GM23338 (cell line): Measurements from ENCODE around the gene PSMA2. TPM values are rescaled to one million over a fixed set of nuclear protein-coding genes. Genes with fewer than 3 reads are reported as not detected.

Source experiments
- ATAC-seq: fragments of 200-7000 bp; cut with Tn5 transposase; 3 replicates; pipeline ENCODE4 v1.9.1; 2020
- DNase-seq: peaks from one replicate; pipeline ENCODE4 v3.0.0-alpha.2; 2015; ENCODE audit warnings: low spot score
- H2AFZ ChIP-seq: fragments of 200-600 bp; sonication (generic); 2 replicates; pipeline ENCODE4 v1.8.0; 2016; ENCODE audit warnings: antibody characterized with exemption, mild to moderate bottlenecking, moderate library complexity
- H3F3A ChIP-seq: fragments of 200-600 bp; sonication (generic); replicated peaks from 2 replicates; pipeline ENCODE4 v1.8.0; 2017; ENCODE audit warnings: antibody characterized with exemption, mixed run types, low read depth
- H3K27ac ChIP-seq: fragments of 200-600 bp; sonication (generic); 2 replicates; pipeline ENCODE4 v1.6.1; 2016; ENCODE audit warnings: low read depth
- H3K27me3 ChIP-seq: fragments of 200-600 bp; sonication (generic); 2 replicates; pipeline ENCODE4 v1.8.0; 2016; ENCODE audit warnings: mild to moderate bottlenecking, mixed run types, moderate library complexity; ENCODE audit not compliant: insufficient read depth
- H3K36me3 ChIP-seq: fragments of 200-600 bp; sonication (generic); 2 replicates; pipeline ENCODE4 v1.8.0; 2016; ENCODE audit warnings: mild to moderate bottlenecking; ENCODE audit not compliant: insufficient read depth
- H3K4me1 ChIP-seq: fragments of 200-600 bp; sonication (generic); 2 replicates; pipeline ENCODE4 v1.8.0; 2016; ENCODE audit warnings: mild to moderate bottlenecking, moderate library complexity; ENCODE audit not compliant: insufficient read depth
- H3K4me2 ChIP-seq: fragments of 200-600 bp; sonication (generic); 2 replicates; pipeline ENCODE4 v1.7.1; 2017; ENCODE audit warnings: mixed run types
- H3K4me3 ChIP-seq: fragments of 200-600 bp; sonication (generic); 2 replicates; pipeline ENCODE4 v1.6.1; 2016; ENCODE audit warnings: mixed run types
- H3K79me2 ChIP-seq: fragments of 200-600 bp; sonication (generic); replicated peaks from 2 replicates; pipeline ENCODE4 v1.8.0; 2017; ENCODE audit warnings: mild to moderate bottlenecking; ENCODE audit not compliant: insufficient read depth
- H3K9me2 ChIP-seq: fragments of 200-600 bp; sonication (generic); 2 replicates; pipeline ENCODE4 v1.8.0; 2017; ENCODE audit not compliant: insufficient read depth
- H4K20me1 ChIP-seq: fragments of 200-600 bp; sonication (generic); replicated peaks from 2 replicates; pipeline ENCODE4 v1.8.0; 2017; ENCODE audit warnings: mild to moderate bottlenecking; ENCODE audit not compliant: insufficient read depth
- H3K27ac Mint-ChIP-seq: 2 replicates; pipeline ENCODE4 v1.8.0; 2020; ENCODE audit warnings: inconsistent platforms, mild to moderate bottlenecking, moderate library complexity, mixed read lengths
- H3K27me3 Mint-ChIP-seq: 3 replicates; pipeline ENCODE4 v1.8.0; 2022; ENCODE audit warnings: low read depth, mild to moderate bottlenecking, moderate library complexity, mixed read lengths, inconsistent platforms; ENCODE audit not compliant: insufficient read depth, poor library complexity
- H3K36me3 Mint-ChIP-seq: 3 replicates; pipeline ENCODE4 v1.8.0; 2021; ENCODE audit warnings: low read depth, mild to moderate bottlenecking, inconsistent platforms, moderate library complexity, mixed read lengths
- H3K4me1 Mint-ChIP-seq: 3 replicates; pipeline ENCODE4 v1.8.0; 2020; ENCODE audit warnings: mild to moderate bottlenecking, inconsistent platforms, mixed read lengths
- H3K4me3 Mint-ChIP-seq: 3 replicates; pipeline ENCODE4 v1.8.0; 2021; ENCODE audit warnings: moderate library complexity, mild to moderate bottlenecking, inconsistent platforms, mixed read lengths
- H3K9me3 Mint-ChIP-seq: 3 replicates; pipeline ENCODE4 v1.8.0; 2020; ENCODE audit warnings: moderate library complexity, mild to moderate bottlenecking, inconsistent platforms, mixed read lengths
- CTCF ChIP-seq, 2 experiments: fragments of 200-600 bp in 1 of 2; sonication (generic) in 1 of 2; conservative IDR thresholded peaks; 2 replicates each; pipeline versions ENCODE4 v1.5.1 to v1.6.1; 2016 to 2017; ENCODE audit warnings: antibody characterized with exemption in 2 of 2, low read depth in 2 of 2, mild to moderate bottlenecking in 2 of 2, moderate library complexity in 1 of 2
- ETS1 ChIP-seq: IDR thresholded peaks from 2 replicates; pipeline ENCODE4 v1.6.1; 2016; ENCODE audit warnings: antibody characterized with exemption
- EZH2 ChIP-seq: fragments of 200-600 bp; sonication (generic); IDR thresholded peaks from one replicate; pipeline ENCODE4 v1.8.0; 2017; ENCODE audit warnings: antibody characterized with exemption, mild to moderate bottlenecking, low read depth; ENCODE audit not compliant: unreplicated experiment
- JUNB ChIP-seq: IDR thresholded peaks from one replicate; pipeline ENCODE4 v1.6.1; 2016; ENCODE audit warnings: antibody characterized with exemption; ENCODE audit not compliant: unreplicated experiment
- NANOG ChIP-seq: IDR thresholded peaks from 2 replicates; pipeline ENCODE4 v1.6.1; 2016; ENCODE audit warnings: antibody characterized with exemption, borderline replicate concordance
- POLR2AphosphoS5 ChIP-seq: IDR thresholded peaks from 2 replicates; pipeline ENCODE4 v1.6.1; 2016; ENCODE audit warnings: antibody characterized with exemption, low read depth
- STAT1 ChIP-seq: IDR thresholded peaks from one replicate; pipeline ENCODE4 v1.6.1; 2016; ENCODE audit warnings: antibody characterized with exemption; ENCODE audit not compliant: unreplicated experiment
- ZNF114 ChIP-seq: fragments of 250-450 bp; sonication (Bioruptor Pico); IDR thresholded peaks from 2 replicates; pipeline ENCODE4 v1.5.0; 2020; ENCODE audit warnings: mild to moderate bottlenecking, moderate library complexity
- ZNF331 ChIP-seq: fragments of 250-450 bp; sonication (Bioruptor Pico); IDR thresholded peaks from 2 replicates; pipeline ENCODE4 v1.5.0; 2020; ENCODE audit warnings: low read depth, mild to moderate bottlenecking, moderate library complexity
- polyA plus RNA-seq: library from polyadenylated mRNA; unstranded; fragments of >200 nt; fragmentation: Nextera tagmentation; extraction: Ambion mirVana; gene quantifications from 2 replicates; pipeline ENCODE4 v1.2.1, GENCODE V29; 2016
- total RNA-seq: library from RNA; depleted of rRNA; stranded (reverse); fragments of >200 nt; shearing (Covaris generic); gene quantifications from 2 replicates; pipeline ENCODE4 v1.2.3, GENCODE V29; 2014
- TF ChIP-seq, protein P1 (sequence below): fragments of 250-450 bp; sonication (Bioruptor Pico); IDR thresholded peaks from 2 replicates; pipeline ENCODE4 v1.5.0; 2020; ENCODE audit warnings: mild to moderate bottlenecking, moderate library complexity

PSMA2 gene
- total and polyA plus RNA-seq, 2 experiments from 2014 or later = 178 to 678 TPM

- ATAC-seq = no peak
- H3K36me3 ChIP-seq = peaks cover 4% of the 10 kb centered on the region; the same call in 1 of the 2 replicates
- H3K4me3 ChIP-seq = no peak overlapping the region
- no peaks in the 10 kb centered on the region for H3K27me3 ChIP-seq
- H3K4me1 ChIP-seq = peaks cover 11% of the 10 kb centered on the region; the same call in 1 of the 2 replicates
- no peak overlapping the region for H3K4me3 Mint-ChIP-seq
- H3K79me2 ChIP-seq = no peaks in the 10 kb centered on the region
- H3K9me3 Mint-ChIP-seq = peaks cover 40% of the 10 kb centered on the region
- H3K4me1 Mint-ChIP-seq = peaks cover 8% of the 10 kb centered on the region
- no peaks in the 10 kb centered on the region for H3K9me2 ChIP-seq
- no peaks in the 10 kb centered on the region for H4K20me1 ChIP-seq
- no peak overlapping the region for H3K27ac ChIP-seq
- no peak overlapping the region for H2AFZ ChIP-seq
- TF ChIP-seq EZH2 (no peak), CTCF (conservative IDR thresholded peaks at IDR 0.05; ENCODE audit: low read depth in 2 of 2) (no peak)
- no peaks in the 10 kb centered on the region for H3F3A ChIP-seq
- H3K36me3 Mint-ChIP-seq = peaks cover 20% of the 10 kb centered on the region; the same call in 2 of the 3 replicates
- DNase-seq = no peak
- H3K27ac Mint-ChIP-seq = no peak overlapping the region
- no peaks in the 10 kb centered on the region for H3K27me3 Mint-ChIP-seq
- H3K4me2 ChIP-seq = no peak overlapping the region
Observed at GRCh38 chr7:42959549-42959948, 27.6 kb upstream of the PSMA2 start.

DNA sequence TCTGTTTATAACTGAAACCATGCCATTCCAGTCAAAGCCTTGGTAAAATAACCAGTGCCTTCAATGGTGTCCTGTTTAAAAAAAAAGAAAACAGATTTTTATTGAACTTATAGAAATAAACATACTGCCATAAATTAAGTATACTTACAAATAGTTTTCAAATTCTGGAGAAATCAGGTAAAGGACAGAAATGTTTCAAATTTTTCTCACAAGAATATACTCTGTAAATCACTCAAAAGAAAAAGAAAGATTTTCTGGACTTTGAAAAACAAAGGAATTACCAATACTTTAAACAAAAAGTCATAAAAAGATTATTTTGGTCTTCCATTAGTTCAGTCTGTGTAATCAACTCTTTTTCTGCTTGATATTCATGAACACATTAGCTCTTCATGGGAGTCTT, 24.1 kb upstream of the PSMA2 start:
- no peaks in the 10 kb centered on the region for H3K27me3 ChIP-seq
- Mint-ChIP-seq H3K27ac (no peak overlapping the region), H3K9me3 (peaks cover 40% of the 10 kb centered on the region), H3K4me1 (no peaks in the 10 kb centered on the region), H3K27me3 (no peaks in the 10 kb centered on the region), H3K4me3 (no peak overlapping the region), H3K36me3 (peaks cover 20% of the 10 kb centered on the region; the same call in 2 of the 3 replicates)
- H3K4me3 ChIP-seq = no peak overlapping the region
- 0 out of 2 replicates have a peak, but pooled peaks cover 6% of the 10 kb centered on the region for H3K9me2 ChIP-seq
- H3K4me2 ChIP-seq = no peak overlapping the region
- no peaks in the 10 kb centered on the region for H3K4me1 ChIP-seq
- no peak overlapping the region for H3K27ac ChIP-seq
- no peaks in the 10 kb centered on the region for H3K79me2 ChIP-seq
- H3F3A ChIP-seq = no peaks in the 10 kb centered on the region
- H3K36me3 ChIP-seq = peaks cover 4% of the 10 kb centered on the region
- no peaks in the 10 kb centered on the region for H4K20me1 ChIP-seq
- no peak for DNase-seq
- H2AFZ ChIP-seq = no peak overlapping the region
- no peak for ATAC-seq
- TF ChIP-seq ETS1 (no peak), ZNF331 (no peak), NANOG (no peak), STAT1 (no peak), EZH2 (no peak), POLR2AphosphoS5 (no peak), ZNF114 (no peak), JUNB (no peak)
- TF ChIP-seq, protein P1, sequence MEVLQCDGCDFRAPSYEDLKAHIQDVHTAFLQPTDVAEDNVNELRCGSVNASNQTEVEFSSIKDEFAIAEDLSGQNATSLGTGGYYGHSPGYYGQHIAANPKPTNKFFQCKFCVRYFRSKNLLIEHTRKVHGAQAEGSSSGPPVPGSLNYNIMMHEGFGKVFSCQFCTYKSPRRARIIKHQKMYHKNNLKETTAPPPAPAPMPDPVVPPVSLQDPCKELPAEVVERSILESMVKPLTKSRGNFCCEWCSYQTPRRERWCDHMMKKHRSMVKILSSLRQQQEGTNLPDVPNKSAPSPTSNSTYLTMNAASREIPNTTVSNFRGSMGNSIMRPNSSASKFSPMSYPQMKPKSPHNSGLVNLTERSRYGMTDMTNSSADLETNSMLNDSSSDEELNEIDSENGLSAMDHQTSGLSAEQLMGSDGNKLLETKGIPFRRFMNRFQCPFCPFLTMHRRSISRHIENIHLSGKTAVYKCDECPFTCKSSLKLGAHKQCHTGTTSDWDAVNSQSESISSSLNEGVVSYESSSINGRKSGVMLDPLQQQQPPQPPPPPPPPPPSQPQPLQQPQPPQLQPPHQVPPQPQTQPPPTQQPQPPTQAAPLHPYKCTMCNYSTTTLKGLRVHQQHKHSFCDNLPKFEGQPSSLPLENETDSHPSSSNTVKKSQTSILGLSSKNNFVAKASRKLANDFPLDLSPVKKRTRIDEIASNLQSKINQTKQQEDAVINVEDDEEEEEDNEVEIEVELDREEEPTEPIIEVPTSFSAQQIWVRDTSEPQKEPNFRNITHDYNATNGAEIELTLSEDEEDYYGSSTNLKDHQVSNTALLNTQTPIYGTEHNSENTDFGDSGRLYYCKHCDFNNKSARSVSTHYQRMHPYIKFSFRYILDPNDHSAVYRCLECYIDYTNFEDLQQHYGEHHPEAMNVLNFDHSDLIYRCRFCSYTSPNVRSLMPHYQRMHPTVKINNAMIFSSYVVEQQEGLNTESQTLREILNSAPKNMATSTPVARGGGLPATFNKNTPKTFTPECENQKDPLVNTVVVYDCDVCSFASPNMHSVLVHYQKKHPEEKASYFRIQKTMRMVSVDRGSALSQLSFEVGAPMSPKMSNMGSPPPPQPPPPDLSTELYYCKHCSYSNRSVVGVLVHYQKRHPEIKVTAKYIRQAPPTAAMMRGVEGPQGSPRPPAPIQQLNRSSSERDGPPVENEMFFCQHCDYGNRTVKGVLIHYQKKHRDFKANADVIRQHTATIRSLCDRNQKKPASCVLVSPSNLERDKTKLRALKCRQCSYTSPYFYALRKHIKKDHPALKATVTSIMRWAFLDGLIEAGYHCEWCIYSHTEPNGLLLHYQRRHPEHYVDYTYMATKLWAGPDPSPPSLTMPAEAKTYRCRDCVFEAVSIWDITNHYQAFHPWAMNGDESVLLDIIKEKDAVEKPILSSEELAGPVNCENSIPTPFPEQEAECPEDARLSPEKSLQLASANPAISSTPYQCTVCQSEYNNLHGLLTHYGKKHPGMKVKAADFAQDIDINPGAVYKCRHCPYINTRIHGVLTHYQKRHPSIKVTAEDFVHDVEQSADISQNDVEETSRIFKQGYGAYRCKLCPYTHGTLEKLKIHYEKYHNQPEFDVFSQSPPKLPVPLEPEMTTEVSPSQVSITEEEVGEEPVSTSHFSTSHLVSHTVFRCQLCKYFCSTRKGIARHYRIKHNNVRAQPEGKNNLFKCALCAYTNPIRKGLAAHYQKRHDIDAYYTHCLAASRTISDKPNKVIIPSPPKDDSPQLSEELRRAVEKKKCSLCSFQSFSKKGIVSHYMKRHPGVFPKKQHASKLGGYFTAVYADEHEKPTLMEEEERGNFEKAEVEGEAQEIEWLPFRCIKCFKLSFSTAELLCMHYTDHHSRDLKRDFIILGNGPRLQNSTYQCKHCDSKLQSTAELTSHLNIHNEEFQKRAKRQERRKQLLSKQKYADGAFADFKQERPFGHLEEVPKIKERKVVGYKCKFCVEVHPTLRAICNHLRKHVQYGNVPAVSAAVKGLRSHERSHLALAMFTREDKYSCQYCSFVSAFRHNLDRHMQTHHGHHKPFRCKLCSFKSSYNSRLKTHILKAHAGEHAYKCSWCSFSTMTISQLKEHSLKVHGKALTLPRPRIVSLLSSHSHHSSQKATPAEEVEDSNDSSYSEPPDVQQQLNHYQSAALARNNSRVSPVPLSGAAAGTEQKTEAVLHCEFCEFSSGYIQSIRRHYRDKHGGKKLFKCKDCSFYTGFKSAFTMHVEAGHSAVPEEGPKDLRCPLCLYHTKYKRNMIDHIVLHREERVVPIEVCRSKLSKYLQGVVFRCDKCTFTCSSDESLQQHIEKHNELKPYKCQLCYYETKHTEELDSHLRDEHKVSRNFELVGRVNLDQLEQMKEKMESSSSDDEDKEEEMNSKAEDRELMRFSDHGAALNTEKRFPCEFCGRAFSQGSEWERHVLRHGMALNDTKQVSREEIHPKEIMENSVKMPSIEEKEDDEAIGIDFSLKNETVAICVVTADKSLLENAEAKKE (CRISPR knock-in tag) = no peak
